Vagina (tissue), 2 donors: ENCODE measurements around the gene ZBTB7A.

Experiments used
- POLR2AphosphoS5 ChIP-seq, 2 donors: sonication (generic); formaldehyde crosslinking; IDR thresholded peaks; one replicate each; pipeline ENCODE4 v1.9.0; 2017; ENCODE audit warnings: antibody characterized with exemption in 2 of 2, mild to moderate bottlenecking in 2 of 2, low read depth in 1 of 2; ENCODE audit not compliant: insufficient read depth in 1 of 2
- TF ChIP-seq, protein P1 (sequence below), 3 experiments: fragments of 450-650 bp in 2 of 3; fragments of 200-600 bp in 1 of 3; sonication (generic) in 1 of 3; IDR thresholded peaks; one replicate each; pipeline ENCODE4 v1.5.1; 2017 to 2019; ENCODE audit warnings: antibody characterized with exemption in 3 of 3, mild to moderate bottlenecking in 2 of 3, moderate library complexity in 2 of 3

DNA sequence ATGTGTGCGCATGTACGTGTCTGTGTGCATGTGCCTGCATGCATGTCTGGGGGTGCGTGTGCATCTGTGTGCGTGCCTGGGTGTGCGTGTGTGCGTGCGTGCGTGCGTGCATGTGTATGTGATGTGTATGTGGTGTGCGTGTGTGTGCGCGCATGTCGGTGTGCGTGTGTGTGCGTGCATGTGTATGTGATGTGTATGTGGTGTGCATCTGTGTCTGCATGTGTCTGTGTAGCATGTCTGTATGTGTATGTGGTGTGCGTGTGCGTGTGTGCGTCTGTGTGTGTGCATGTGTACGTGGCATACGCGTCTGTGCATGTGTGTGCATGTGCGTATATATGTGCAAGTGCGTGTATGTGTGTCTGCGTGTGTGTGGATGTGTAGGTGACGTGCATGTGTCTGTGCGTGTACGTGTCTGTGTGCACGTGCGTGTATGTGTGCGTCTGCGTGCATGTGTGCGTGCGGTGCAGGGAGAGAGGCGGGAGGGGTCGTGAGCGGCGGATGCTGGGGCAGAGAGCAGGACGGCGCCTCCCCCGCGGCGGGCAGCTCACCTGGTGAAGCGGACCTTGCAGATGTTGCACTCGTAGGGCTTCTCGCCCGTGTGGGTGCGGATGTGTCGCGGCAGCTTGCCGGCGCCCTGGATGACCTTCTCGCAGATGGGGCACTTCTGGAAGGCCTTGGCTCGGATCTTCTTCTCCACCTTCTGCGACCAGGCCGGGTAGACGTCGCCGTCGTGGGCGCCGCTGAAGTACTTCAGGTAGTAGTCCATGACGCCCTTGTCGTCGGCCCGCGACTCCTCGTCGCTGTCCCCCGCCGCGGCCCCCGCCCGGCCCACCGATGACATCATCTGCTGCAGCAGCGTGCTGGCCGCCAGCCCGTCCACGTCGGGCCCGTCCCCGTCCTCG lies 13.0 kb downstream of the ZBTB7A start:
- peak in 1 of 2 donors; percentile 13 for TF ChIP-seq POLR2AphosphoS5 (IDR thresholded peaks at IDR 0.05; ENCODE audit: insufficient read depth in 1 of 2, low read depth in 1 of 2)
- TF ChIP-seq, protein P1, sequence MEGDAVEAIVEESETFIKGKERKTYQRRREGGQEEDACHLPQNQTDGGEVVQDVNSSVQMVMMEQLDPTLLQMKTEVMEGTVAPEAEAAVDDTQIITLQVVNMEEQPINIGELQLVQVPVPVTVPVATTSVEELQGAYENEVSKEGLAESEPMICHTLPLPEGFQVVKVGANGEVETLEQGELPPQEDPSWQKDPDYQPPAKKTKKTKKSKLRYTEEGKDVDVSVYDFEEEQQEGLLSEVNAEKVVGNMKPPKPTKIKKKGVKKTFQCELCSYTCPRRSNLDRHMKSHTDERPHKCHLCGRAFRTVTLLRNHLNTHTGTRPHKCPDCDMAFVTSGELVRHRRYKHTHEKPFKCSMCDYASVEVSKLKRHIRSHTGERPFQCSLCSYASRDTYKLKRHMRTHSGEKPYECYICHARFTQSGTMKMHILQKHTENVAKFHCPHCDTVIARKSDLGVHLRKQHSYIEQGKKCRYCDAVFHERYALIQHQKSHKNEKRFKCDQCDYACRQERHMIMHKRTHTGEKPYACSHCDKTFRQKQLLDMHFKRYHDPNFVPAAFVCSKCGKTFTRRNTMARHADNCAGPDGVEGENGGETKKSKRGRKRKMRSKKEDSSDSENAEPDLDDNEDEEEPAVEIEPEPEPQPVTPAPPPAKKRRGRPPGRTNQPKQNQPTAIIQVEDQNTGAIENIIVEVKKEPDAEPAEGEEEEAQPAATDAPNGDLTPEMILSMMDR (IDR thresholded peaks at IDR 0.05) = no peak
